ENCODE measurements around the gene DGKE.

DGKE gene

GRCh38 chr17:56810891-56811775, 22.8 kb upstream of the DGKE start:
- DNase-seq (ENCODE audit: low read depth, low spot score), result no peak
- H3K4me3 ChIP-seq (ENCODE audit: low read length), result no peak overlapping the region

GRCh38 chr17:56812901-56813388, 21.0 kb upstream of the DGKE start:
- peak overlapping the region; percentile 31 for H3K4me3 ChIP-seq (ENCODE audit: low read length)
- peak; percentile 92 for DNase-seq (ENCODE audit: low read depth, low spot score)

GRCh38 chr17:56815711-56816110, 18.2 kb upstream of the DGKE start:
- DNase-seq (ENCODE audit: low read depth, low spot score), result no peak
- H3K4me3 ChIP-seq (ENCODE audit: low read length), result no peak overlapping the region

GRCh38 chr17:56817066-56817465, 16.9 kb upstream of the DGKE start:
- DNase-seq (ENCODE audit: low read depth, low spot score), result no peak
- H3K4me3 ChIP-seq (ENCODE audit: low read length), result no peak overlapping the region

- no peak for DNase-seq (ENCODE audit: low read depth, low spot score)
- no peak overlapping the region for H3K4me3 ChIP-seq (ENCODE audit: low read length)
Measured at GRCh38 chr17:56819030-56819429, 14.9 kb upstream of the DGKE start.

- DNase-seq (ENCODE audit: low read depth, low spot score), result peak; percentile 82
- H3K4me3 ChIP-seq (ENCODE audit: low read length), result no peak overlapping the region
Measured at GRCh38 chr17:56819431-56820145, 14.4 kb upstream of the DGKE start.

- no peak for DNase-seq (ENCODE audit: low read depth, low spot score)
- no peak overlapping the region for H3K4me3 ChIP-seq (ENCODE audit: low read length)
Measured at GRCh38 chr17:56820207-56820606, 13.7 kb upstream of the DGKE start.

- H3K4me3 ChIP-seq (ENCODE audit: low read length), result no peak overlapping the region
Measured at GRCh38 chr17:56821847-56822534, 12.0 kb upstream of the DGKE start.

GRCh38 chr17:56822725-56823124, 11.2 kb upstream of the DGKE start:
- no peak overlapping the region for H3K4me3 ChIP-seq (ENCODE audit: low read length)
- DNase-seq (ENCODE audit: low read depth, low spot score), result no peak

More at GRCh38 chr17:56821847-56822534, 12.0 kb upstream of the DGKE start:
- DNase-seq (ENCODE audit: low read depth, low spot score), result peak; percentile 60

GRCh38 chr17:56823848-56824247, 10.1 kb upstream of the DGKE start:
- DNase-seq (ENCODE audit: low read depth, low spot score), result no peak
- no peak overlapping the region for H3K4me3 ChIP-seq (ENCODE audit: low read length)

- no peak overlapping the region for H3K4me3 ChIP-seq (ENCODE audit: low read length)
- DNase-seq (ENCODE audit: low read depth, low spot score), result no peak
Measured at GRCh38 chr17:56824503-56824902, 9.4 kb upstream of the DGKE start.

- DNase-seq (ENCODE audit: low read depth, low spot score), result no peak
- H3K4me3 ChIP-seq (ENCODE audit: low read length), result no peak overlapping the region
Measured at GRCh38 chr17:56826611-56827414, 7.1 kb upstream of the DGKE start.

- no peak for DNase-seq (ENCODE audit: low read depth, low spot score)
- no peak overlapping the region for H3K4me3 ChIP-seq (ENCODE audit: low read length)
Measured at GRCh38 chr17:56830726-56831368, 3.1 kb upstream of the DGKE start.

GRCh38 chr17:56831369-56832095, 2.4 kb upstream of the DGKE start:
- no peak overlapping the region for H3K4me3 ChIP-seq (ENCODE audit: low read length)
- DNase-seq (ENCODE audit: low read depth, low spot score), result no peak

GRCh38 chr17:56832446-56832845, 1.5 kb upstream of the DGKE start:
- peak overlapping the region; percentile 78 for H3K4me3 ChIP-seq (ENCODE audit: low read length)
- no peak for DNase-seq (ENCODE audit: low read depth, low spot score)

- peak; percentile 67 for DNase-seq (ENCODE audit: low read depth, low spot score)
Measured at GRCh38 chr17:56833057-56833808, 718 bp upstream of the DGKE start.

More at GRCh38 chr17:56833057-56833808, 718 bp upstream of the DGKE start:
- H3K4me3 ChIP-seq (ENCODE audit: low read length), result peak overlapping the region; percentile 78

Measured in Jurkat, Clone E6-1 (cell line).